T-helper 2 cell (primary cell): ENCODE measurements around the gene ZNF554.

Experiments used
- DNase-seq, 5 experiments: peaks; one replicate each; pipeline versions ENCODE4 v3.0.0 to v3.0.0-alpha.2; 2012 to 2022

ZNF554 gene

DNA sequence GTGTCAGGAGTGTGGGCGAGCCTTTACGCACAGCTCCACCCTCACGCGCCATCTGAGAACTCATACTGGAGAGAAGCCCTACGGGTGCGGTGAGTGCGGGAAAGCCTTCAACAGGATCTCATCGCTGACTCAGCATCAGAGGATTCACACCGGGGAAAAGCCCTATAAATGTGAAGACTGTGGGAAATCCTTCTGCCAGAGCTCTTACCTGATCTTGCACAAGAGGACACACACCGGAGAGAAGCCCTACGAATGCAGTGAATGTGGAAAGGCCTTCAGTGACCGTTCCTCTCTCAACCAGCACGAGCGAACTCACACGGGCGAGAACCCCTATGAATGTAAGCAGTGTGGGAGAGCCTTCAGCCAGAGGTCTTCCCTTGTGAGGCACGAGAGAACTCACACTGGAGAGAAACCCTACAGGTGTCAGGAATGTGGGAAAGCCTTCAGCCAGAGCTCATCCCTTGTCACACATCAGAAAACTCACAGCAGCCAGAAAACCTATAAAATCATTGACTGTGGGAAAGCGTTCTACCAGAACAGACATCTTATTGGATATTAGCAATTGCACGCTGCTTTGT, 14.7 kb downstream of the ZNF554 start:
- DNase-seq = no peak

GRCh38 chr19:2837430-2837829, 17.8 kb downstream of the ZNF554 start:
- DNase-seq = no peak

- DNase-seq = peak; percentile 95 to 98 (median 97)
Observed at GRCh38 chr19:2840794-2841791, 21.4 kb downstream of the ZNF554 start, which contains the start of gene ZNF555. Gene ZNF555, plus strand, starts transcription at chr19:2841475. Its CDS starts 98 bp downstream, at chr19:2841573.

DNA sequence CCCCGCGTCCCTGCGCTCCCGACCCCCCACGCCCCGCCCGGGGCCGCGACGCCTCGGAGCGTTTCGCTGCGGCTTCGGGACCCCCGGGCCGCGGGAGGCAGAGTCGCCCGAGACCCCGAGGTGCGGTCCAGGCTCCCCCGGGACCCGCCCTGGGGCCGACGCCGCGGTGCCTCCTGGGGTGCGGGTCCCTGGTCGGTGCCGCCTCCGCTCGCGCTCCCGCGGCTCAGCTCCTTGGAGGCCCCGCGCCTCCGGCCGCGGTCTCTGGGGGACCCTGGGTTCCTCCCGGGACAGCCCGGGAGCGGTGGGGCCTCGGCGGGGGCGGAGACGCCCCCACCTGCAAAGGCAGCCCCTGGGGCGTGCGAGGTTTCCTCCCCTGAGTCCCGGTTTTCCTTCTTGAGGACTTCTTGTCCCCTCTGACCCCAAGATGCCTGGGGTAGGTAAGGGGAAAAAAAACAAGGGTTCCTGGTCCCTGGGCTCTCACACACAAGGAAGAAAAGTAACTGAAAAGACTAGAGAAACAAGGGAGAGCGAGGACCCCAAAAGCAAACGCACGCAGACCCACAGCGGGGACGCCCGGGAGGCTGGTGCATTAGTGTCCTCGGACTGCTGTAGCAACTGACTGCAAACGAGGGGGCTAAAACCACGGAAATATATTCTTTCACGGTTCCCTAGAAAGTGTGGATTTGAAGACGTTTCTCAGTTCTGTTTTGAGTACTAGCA, 22.3 kb downstream of the ZNF554 start:
- no peak for DNase-seq

GRCh38 chr19:2845107-2845506, 25.4 kb downstream of the ZNF554 start:
- DNase-seq = no peak

- no peak for DNase-seq
Observed at GRCh38 chr19:2846180-2846894, 26.7 kb downstream of the ZNF554 start.

DNA sequence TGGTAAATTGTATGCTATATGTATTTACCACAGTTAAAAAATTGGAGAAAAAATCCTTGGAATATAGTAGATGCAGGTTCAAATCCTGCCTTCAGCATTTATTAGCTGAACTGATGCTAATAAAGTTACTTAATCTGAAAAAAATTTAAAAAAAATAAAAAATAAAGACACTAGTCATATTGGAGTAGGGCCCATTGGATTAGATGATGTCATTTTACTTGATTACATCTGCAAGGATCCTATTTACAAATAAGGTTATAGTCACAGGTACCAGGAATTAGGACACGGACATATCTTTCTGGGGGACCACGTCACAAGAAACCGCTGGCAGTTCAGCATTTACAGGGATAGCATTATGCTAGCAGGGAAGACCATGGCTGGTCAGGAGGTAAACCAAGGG, 27.8 kb downstream of the ZNF554 start:
- DNase-seq = no peak

DNA sequence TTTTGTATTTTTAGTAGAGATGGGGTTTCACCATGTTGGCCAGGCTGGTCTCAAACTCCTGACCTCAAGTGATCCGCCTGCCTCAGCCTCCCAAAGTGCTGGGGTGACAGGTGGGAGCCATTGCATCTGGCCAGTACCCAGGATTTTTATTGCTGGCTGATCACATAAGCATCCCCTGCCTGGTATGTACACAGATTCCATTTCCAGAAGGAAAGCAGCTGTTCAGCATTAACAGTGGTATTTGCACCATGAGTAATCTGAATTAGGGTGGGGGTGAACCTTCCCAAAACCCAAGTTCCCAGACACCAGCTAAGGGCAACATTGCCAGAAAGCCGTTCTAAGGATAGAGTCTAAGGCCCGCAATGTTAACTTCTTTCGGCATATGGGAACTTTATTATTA, 28.9 kb downstream of the ZNF554 start:
- DNase-seq = no peak

- no peak for DNase-seq
Observed at GRCh38 chr19:2850256-2850925, 30.7 kb downstream of the ZNF554 start.

DNA sequence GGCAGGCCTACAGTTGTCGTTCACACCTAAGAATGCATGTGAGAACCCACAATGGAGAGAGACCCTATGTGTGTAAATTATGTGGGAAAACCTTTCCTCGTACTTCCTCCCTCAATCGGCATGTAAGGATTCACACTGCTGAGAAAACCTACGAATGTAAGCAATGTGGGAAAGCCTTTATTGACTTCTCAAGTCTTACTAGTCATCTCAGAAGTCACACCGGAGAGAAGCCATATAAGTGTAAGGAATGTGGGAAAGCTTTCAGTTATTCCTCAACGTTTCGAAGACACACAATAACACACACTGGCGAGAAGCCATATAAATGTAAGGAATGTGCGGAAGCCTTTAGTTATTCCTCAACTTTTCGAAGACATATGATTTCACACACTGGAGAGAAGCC, 32.9 kb downstream of the ZNF554 start:
- no peak for DNase-seq

DNA sequence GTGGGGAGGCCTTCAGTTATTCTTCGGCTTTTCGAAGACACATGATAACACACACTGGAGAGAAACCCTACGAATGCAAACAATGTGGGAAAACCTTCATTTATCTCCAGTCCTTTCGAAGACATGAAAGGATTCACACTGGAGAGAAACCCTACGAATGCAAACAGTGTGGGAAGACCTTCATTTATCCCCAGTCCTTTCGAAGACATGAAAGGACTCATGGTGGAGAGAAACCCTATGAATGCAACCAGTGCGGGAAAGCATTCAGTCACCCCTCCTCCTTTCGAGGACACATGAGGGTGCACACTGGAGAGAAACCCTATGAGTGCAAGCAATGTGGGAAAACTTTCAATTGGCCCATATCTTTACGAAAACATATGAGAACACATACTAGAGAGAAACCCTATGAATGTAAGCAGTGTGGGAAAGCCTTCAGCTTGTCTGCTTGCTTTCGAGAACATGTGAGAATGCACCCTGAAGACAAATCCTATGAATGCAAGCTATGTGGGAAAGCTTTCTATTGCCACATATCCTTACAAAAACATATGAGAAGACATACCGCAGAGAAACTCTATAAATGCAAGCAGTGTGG, 33.4 kb downstream of the ZNF554 start:
- no peak for DNase-seq

DNA sequence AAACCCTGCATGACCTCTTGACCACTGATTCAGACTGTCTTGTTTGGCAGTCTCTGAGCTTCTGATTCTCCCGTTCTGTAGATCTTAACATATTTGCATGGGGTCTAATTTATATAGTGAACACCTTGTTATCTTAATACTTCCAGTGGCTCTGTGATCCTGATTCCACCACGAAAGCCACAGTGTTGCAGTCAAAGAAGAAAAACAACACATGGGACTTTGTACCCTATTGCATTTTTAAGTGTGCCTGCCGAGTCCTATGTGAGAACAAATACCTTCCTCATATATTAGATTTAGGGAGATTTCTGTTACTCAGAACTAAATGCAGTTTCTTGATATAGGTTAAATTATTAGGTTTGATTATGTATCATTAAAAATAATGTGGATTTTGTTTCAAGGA, 35.2 kb downstream of the ZNF554 start:
- no peak for DNase-seq

- DNase-seq = peak in 1 of 5 experiments; percentile 37
Observed at GRCh38 chr19:2856457-2857050, 36.9 kb downstream of the ZNF554 start.

DNA sequence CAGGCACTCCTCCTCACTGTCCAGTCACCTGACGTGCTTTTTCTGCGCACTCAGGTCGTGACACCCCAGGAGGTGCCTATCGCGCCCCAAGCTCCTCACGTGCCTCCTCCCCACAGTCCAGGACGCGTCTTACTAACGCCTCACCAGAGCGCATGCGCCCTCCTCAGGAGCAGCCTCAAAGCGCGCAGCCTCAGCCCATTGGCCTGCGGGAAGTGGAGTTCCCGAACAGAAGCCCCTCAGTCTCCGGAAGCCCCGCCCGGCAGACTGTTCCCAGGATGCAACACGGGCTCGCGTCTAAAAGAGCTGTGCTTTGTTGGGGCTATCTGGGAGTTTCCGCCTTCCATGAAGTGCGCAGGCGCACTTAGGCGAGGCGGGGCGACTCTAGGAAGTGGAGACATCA, 39.2 kb downstream of the ZNF554 start:
- no peak for DNase-seq

- DNase-seq = no peak
Observed at GRCh38 chr19:2863816-2864215, 44.1 kb downstream of the ZNF554 start.

- DNase-seq = no peak
Observed at GRCh38 chr19:2865334-2866100, 45.8 kb downstream of the ZNF554 start.

DNA sequence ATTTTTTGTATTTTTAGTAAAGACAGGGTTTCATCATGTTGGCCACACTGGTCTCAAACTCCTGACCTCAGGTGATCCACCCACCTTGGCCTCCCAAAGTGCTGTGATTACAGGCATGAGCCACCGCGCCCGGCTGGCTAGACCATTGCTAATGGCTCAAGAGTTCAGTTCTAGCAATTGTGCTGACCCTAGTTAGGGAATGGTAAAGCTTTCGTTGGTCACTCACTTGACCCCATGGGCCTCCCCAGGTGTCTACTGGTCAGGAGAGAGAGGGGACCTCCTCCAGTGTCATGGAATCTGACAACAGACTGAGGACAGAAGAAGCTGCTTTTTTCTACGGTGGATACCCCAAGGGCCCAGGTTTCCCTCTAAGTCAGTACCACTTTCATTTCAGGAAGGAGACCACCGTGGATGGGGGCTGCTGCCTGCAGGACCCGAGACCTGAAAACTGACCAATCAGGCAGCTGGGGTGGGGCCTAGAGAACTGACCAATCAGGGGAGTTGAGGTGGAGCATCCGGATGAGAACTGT, 46.9 kb downstream of the ZNF554 start:
- no peak for DNase-seq

- DNase-seq = no peak
Observed at GRCh38 chr19:2867025-2867991, 47.6 kb downstream of the ZNF554 start, which contains the start of gene ZNF556. Gene ZNF556, plus strand, starts transcription at chr19:2867335. Its CDS starts 87 bp downstream, at chr19:2867422.

DNA sequence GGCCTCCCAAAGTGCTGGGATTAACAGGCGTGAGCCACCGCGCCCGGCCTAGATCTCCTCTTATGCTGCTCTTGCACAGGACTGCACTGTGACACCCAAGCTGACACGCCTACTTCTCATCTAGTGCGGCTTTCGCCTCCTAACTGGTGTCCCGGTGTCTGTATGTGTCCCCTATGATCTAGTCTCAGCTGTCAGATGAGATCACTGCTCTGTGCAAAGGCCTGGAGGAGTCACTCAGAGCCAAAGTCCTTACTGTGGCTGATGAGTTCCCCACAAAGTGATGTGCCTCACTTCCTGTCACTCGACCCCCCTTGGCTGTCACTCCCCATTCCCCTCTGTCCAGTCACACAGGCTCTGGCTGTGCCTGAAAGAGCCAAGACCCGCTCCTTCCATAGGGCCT, 50.0 kb downstream of the ZNF554 start:
- no peak for DNase-seq
